ENCODE measurements around the gene AGBL1. TPM values are rescaled to one million over a fixed set of nuclear protein-coding genes. Genes with fewer than 3 reads are reported as not detected.

AGBL1 gene
- total RNA-seq, 4 donors from 2014 or later, result 0.32 to 0.40 TPM; not detected in 2

DNA sequence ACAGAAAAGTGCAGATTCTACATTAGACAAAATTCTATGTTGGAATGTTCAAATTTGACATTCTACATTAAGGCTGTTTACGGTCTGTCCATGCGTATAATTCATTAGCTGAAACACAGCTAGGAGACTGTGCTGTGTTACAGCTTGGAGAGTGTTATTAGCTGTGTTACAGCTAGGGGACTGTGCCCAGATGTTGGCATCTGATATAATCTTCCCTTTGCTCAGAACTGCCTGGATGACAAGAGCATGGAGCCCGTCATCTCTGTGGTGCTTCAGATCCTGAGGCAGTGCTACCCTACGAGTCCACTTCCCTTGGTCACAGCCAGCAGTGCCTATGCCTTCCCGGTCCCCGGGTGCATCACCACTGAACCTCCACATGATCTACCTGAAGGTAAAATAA is 177.0 kb downstream of the AGBL1 start:
- intact Hi-C loops (cut with DNase I; ENCODE audit: low total_unique reads), result no loop called here
- Histone ChIP-seq H3K27me3 (no peaks in the 10 kb centered on the region), H3K27ac (no peak overlapping the region), H3K9me3 (no peaks in the 10 kb centered on the region), H3K36me3 (no peaks in the 10 kb centered on the region), H3K4me1 (no peaks in the 10 kb centered on the region), H3K4me3 (no peak overlapping the region)
- no peak for DNase-seq
- in situ Hi-C loops (cut with MboI; ENCODE audit: low pct_ligation_motif_present in 1 of 4, low pct_unique_long_range_greater_than_20kb in 1 of 4, low sequenced_read_pairs in 3 of 4), result no loop called here
- WGBS, 2 donors (ENCODE audit: low coverage in 1 of 2), result 73% methylated on average over 6 of the region's 6 CpGs; no CpG with 5 or more reads in 1 of the 2 donors
- TF ChIP-seq POLR2A (IDR thresholded peaks at IDR 0.05) (no peak), EP300 (IDR thresholded peaks at IDR 0.05; ENCODE audit: low read depth) (no peak), POLR2AphosphoS5 (IDR thresholded peaks at IDR 0.05) (no peak)
- TF ChIP-seq, protein P1, sequence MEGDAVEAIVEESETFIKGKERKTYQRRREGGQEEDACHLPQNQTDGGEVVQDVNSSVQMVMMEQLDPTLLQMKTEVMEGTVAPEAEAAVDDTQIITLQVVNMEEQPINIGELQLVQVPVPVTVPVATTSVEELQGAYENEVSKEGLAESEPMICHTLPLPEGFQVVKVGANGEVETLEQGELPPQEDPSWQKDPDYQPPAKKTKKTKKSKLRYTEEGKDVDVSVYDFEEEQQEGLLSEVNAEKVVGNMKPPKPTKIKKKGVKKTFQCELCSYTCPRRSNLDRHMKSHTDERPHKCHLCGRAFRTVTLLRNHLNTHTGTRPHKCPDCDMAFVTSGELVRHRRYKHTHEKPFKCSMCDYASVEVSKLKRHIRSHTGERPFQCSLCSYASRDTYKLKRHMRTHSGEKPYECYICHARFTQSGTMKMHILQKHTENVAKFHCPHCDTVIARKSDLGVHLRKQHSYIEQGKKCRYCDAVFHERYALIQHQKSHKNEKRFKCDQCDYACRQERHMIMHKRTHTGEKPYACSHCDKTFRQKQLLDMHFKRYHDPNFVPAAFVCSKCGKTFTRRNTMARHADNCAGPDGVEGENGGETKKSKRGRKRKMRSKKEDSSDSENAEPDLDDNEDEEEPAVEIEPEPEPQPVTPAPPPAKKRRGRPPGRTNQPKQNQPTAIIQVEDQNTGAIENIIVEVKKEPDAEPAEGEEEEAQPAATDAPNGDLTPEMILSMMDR (IDR thresholded peaks at IDR 0.05), result no peak

DNA sequence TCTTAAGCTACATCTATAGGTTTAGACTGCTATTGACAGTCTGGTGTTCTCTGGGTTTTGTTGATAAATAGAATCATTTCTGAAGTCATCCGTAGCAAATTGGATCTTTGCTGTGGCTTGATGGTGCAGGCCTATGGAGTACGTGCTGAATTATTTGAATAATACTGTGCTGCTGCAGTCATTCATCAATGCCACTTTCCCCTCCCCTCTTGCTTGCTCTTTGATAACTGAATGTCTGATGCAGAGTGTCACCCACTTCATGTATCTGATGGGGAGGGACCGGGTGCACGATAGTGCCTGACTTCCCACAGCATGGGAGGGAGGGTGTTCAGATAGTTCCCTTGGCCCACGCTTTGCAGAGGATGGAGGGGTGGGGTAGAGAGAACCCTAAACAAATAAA is 179.9 kb downstream of the AGBL1 start:
- H3K4me3 ChIP-seq, result no peak overlapping the region
- no peaks in the 10 kb centered on the region for H3K4me1 ChIP-seq
- intact Hi-C loops (cut with DNase I; ENCODE audit: low total_unique reads) (no loop called here), in situ Hi-C loops (cut with MboI; ENCODE audit: low pct_ligation_motif_present in 1 of 4, low pct_unique_long_range_greater_than_20kb in 1 of 4, low sequenced_read_pairs in 3 of 4) (no loop called here)
- no peaks in the 10 kb centered on the region for H3K36me3 ChIP-seq
- WGBS, 2 donors (ENCODE audit: low coverage in 1 of 2), result 72 to 78% methylated on average over 3 to 5 of the region's 5 CpGs
- DNase-seq, result no peak
- H3K27ac ChIP-seq, result no peak overlapping the region
- TF ChIP-seq, protein P1 (IDR thresholded peaks at IDR 0.05), result no peak
- no peak for TF ChIP-seq POLR2A (IDR thresholded peaks at IDR 0.05)
- no peak for TF ChIP-seq POLR2AphosphoS5 (IDR thresholded peaks at IDR 0.05)
- TF ChIP-seq EP300 (IDR thresholded peaks at IDR 0.05; ENCODE audit: low read depth), result no peak
- no peaks in the 10 kb centered on the region for H3K27me3 ChIP-seq
- H3K9me3 ChIP-seq, result no peaks in the 10 kb centered on the region

DNA sequence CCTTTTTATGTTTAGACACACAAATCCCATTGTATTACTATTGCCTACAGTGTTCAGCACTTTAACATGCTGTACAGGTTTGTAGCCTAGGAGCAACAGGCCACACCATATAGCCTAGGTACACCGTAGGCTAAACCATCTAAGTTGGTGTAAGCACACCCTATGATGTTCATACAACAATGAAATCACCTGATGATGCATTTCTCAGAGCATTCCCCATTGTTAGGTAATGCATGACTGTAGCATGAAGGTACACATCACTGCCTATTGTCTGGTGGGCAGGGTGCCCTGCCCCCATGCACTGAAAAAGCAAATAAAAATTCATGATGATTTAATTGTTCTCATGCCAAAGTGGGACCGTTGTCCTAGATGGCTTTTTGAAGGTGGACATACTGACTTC is 183.6 kb downstream of the AGBL1 start:
- WGBS, 2 donors (ENCODE audit: low coverage in 1 of 2), result 59 to 70% methylated on average over 2 of the region's 2 CpGs

DNA sequence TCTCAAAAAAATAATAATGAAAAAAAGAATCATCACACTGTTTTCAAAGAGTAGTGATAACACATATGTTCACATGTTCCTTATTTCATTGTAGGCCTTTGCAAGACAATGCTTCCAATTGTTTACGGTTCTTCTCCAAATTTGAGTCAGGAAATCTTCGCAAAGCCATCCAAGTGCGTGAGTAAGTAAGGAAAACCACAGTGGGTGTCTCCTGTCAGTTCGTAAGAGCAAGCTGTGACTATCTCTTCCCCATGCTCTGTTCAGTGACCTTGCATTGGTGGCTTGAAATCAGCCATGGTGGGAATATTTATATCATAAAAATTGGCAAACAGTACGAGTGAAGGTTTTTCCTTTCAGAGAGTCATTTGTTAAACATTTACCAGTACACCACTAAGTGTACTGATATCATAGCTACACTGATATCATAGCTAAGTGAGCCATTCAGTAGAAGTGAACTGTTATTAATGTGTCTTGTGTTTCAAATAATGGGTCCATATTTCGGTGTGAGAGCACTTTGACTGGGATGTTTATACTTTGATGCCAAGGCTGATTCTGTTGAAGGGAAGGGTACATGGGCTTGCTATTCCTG is 187.3 kb downstream of the AGBL1 start:
- no peaks in the 10 kb centered on the region for H3K36me3 ChIP-seq
- intact Hi-C loops (cut with DNase I; ENCODE audit: low total_unique reads) (no loop called here), in situ Hi-C loops (cut with MboI; ENCODE audit: low pct_ligation_motif_present in 1 of 4, low pct_unique_long_range_greater_than_20kb in 1 of 4, low sequenced_read_pairs in 3 of 4) (no loop called here)
- no peaks in the 10 kb centered on the region for H3K9me3 ChIP-seq
- no peaks in the 10 kb centered on the region for H3K4me1 ChIP-seq
- no peak overlapping the region for H3K4me3 ChIP-seq
- DNase-seq, result no peak
- TF ChIP-seq, protein P1 (IDR thresholded peaks at IDR 0.05), result no peak
- TF ChIP-seq POLR2AphosphoS5 (IDR thresholded peaks at IDR 0.05) (no peak), EP300 (IDR thresholded peaks at IDR 0.05; ENCODE audit: low read depth) (no peak), POLR2A (IDR thresholded peaks at IDR 0.05) (no peak)
- whole genome bisulfite sequencing, 2 donors (ENCODE audit: low coverage in 1 of 2), result 66 to 76% methylated on average over 3 to 6 of the region's 6 CpGs
- H3K27ac ChIP-seq, result no peak overlapping the region
- H3K27me3 ChIP-seq, result no peaks in the 10 kb centered on the region

More for the DNA sequence above, 183.6 kb downstream of the AGBL1 start:
- DNase-seq, result no peak
- H3K4me1 ChIP-seq, result no peaks in the 10 kb centered on the region
- in situ Hi-C loops (cut with MboI; ENCODE audit: low pct_ligation_motif_present in 1 of 4, low pct_unique_long_range_greater_than_20kb in 1 of 4, low sequenced_read_pairs in 3 of 4), result no loop called here
- no peak overlapping the region for H3K27ac ChIP-seq
- no peaks in the 10 kb centered on the region for H3K27me3 ChIP-seq
- no peak for TF ChIP-seq POLR2AphosphoS5 (IDR thresholded peaks at IDR 0.05)
- TF ChIP-seq, protein P1 (IDR thresholded peaks at IDR 0.05), result no peak
- TF ChIP-seq EP300 (IDR thresholded peaks at IDR 0.05; ENCODE audit: low read depth), result no peak
- no peak for TF ChIP-seq POLR2A (IDR thresholded peaks at IDR 0.05)
- intact Hi-C loops (cut with DNase I; ENCODE audit: low total_unique reads), result no loop called here
- H3K36me3 ChIP-seq, result no peaks in the 10 kb centered on the region
- no peaks in the 10 kb centered on the region for H3K9me3 ChIP-seq
- H3K4me3 ChIP-seq, result no peak overlapping the region

Data from transverse colon (tissue), 4 donors.